C4-2B (cell line): ENCODE measurements around the gene EMCN.
"Not testable (repeated sequence)": the region's sequence is repeated elsewhere in the genome, so short reads cannot be mapped to it uniquely, and the experiment has no call there.

ENCODE experiments used
- H3K27ac ChIP-seq: fragments of 450-650 bp; 2 replicates; pipeline ENCODE4 v1.5.1; 2017
- CTCF ChIP-seq: fragments of 450-650 bp; conservative IDR thresholded peaks from 2 replicates; pipeline ENCODE4 v1.5.1; 2017; ENCODE audit warnings: mild to moderate bottlenecking
- ZFX ChIP-seq: fragments of 450-650 bp; IDR thresholded peaks from 2 replicates; pipeline ENCODE4 v1.6.1; 2017

Gene EMCN

GRCh38 chr4:100362366-100362765 is 155.5 kb downstream of the EMCN start:
- TF ChIP-seq CTCF: no peak
- TF ChIP-seq ZFX: no peak
- H3K27ac ChIP-seq: no peak overlapping the region

GRCh38 chr4:100361336-100361735 is 156.5 kb downstream of the EMCN start:
- no peak overlapping the region for H3K27ac ChIP-seq
- TF ChIP-seq ZFX: no peak
- TF ChIP-seq CTCF: no peak

GRCh38 chr4:100360211-100360610 is 157.6 kb downstream of the EMCN start:
- TF ChIP-seq ZFX (no peak), CTCF (no peak)
- H3K27ac ChIP-seq: no peak overlapping the region

GRCh38 chr4:100359441-100359840 is 158.4 kb downstream of the EMCN start:
- H3K27ac ChIP-seq: no peak overlapping the region
- TF ChIP-seq CTCF (no peak), ZFX (no peak)

GRCh38 chr4:100357542-100357941 is 160.3 kb downstream of the EMCN start:
- TF ChIP-seq ZFX: no peak
- TF ChIP-seq CTCF: no peak
- H3K27ac ChIP-seq: no peak overlapping the region

- no peak for TF ChIP-seq CTCF
- TF ChIP-seq ZFX: no peak
- no peak overlapping the region for H3K27ac ChIP-seq
These were observed 161.7 kb downstream of the EMCN start for GRCh38 chr4:100356172-100356571.

- not testable (repeated sequence) for H3K27ac ChIP-seq
These were observed 165.5 kb downstream of the EMCN start for GRCh38 chr4:100352352-100352751.

GRCh38 chr4:100348473-100348872 is 169.3 kb downstream of the EMCN start:
- no peak overlapping the region for H3K27ac ChIP-seq
- TF ChIP-seq CTCF (no peak), ZFX (no peak)
